Tibial artery (tissue), 4 donors: ENCODE measurements around the gene SIX2.
"Not testable (repeated sequence)": the region's sequence is repeated elsewhere in the genome, so short reads cannot be mapped to it uniquely, and the experiment has no call there.

ENCODE experiments used
- DNase-seq, 2 donors: peaks; one replicate each; pipeline ENCODE4 v3.0.0-alpha.2; 2019
- H3K27ac ChIP-seq, 2 donors: fragments of 200-600 bp; sonication (generic) in 1 of 2; 1 replicate in 1 of 2; 2 replicates in 1 of 2; pipeline ENCODE4 v1.5.1; 2018 to 2019; ENCODE audit warnings: mild to moderate bottlenecking in 1 of 2
- H3K27me3 ChIP-seq, 2 donors: fragments of 200-600 bp; sonication (generic) in 1 of 2; one replicate each; pipeline versions ENCODE4 v1.5.1 to v1.6.0; 2016 to 2019
- H3K36me3 ChIP-seq, 3 donors: fragments of 200-600 bp; sonication (generic) in 2 of 3; one replicate each; pipeline ENCODE4 v1.5.1; 2016 to 2019; ENCODE audit warnings: mild to moderate bottlenecking in 2 of 3
- H3K4me1 ChIP-seq, 4 donors: fragments of 200-600 bp; sonication (generic) in 2 of 4; 1 replicate in 3 of 4; 2 replicates in 1 of 4; pipeline ENCODE4 v1.5.1; 2016 to 2019
- H3K4me3 ChIP-seq, 2 donors: fragments of 200-600 bp; sonication (generic) in 1 of 2; 1 replicate in 1 of 2; 2 replicates in 1 of 2; pipeline ENCODE4 v1.5.1; 2018 to 2019; ENCODE audit warnings: mild to moderate bottlenecking in 2 of 2
- H3K9me3 ChIP-seq, 3 donors: fragments of 200-600 bp; sonication (generic) in 1 of 3; one replicate each; pipeline ENCODE4 v1.5.1; 2016 to 2019
- CTCF ChIP-seq, 2 experiments: fragments of 200-600 bp in 1 of 2; fragments of 450-650 bp in 1 of 2; IDR thresholded peaks; one replicate each; pipeline ENCODE4 v1.5.1; 2017 to 2019; ENCODE audit warnings: antibody characterized with exemption in 2 of 2, mild to moderate bottlenecking in 1 of 2, moderate library complexity in 1 of 2
- intact Hi-C: fragments of 100-400 bp; cut with DNase I; formaldehyde crosslinking; loops from one replicate; pipeline ENCODE4 v1.15.0; 2023; ENCODE audit warnings: low total_unique reads

SIX2 gene

GRCh38 chr2:45040786-45041185 is 31.5 kb upstream of the SIX2 start:
- Histone ChIP-seq H3K36me3 (no peaks in the 10 kb centered on the region), H3K27ac (no peak overlapping the region), H3K4me3 (no peak overlapping the region), H3K27me3 (peaks cover 0 to 3% of the 10 kb centered on the region in 2 donors), H3K9me3 (no peaks in the 10 kb centered on the region), H3K4me1 (no peaks in the 10 kb centered on the region)
- TF ChIP-seq CTCF (IDR thresholded peaks at IDR 0.05), result no peak
- intact Hi-C loops, result no loop called here
- no peak for DNase-seq

DNA sequence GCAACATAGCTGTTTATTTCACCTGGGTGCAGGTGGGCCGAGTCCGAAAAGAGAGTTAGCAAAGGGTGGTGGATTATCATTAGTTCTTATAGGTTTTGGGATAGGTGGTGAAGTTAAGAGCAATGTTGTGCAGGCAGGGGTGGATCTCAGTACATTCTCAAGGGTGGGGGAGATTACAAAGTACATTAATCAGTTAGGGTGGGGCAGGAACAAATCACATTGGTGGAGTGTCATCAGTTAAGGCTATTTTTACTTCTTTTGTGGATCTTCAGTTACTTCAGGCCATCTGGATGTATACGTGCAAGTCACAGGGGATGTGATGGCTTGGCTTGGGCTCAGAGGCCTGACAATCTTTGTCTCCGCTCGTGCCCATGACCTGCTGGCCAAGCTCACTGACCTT is 30.6 kb upstream of the SIX2 start:
- H3K9me3 ChIP-seq, H3K4me3 ChIP-seq, H3K4me1 ChIP-seq, H3K36me3 ChIP-seq, H3K27ac ChIP-seq, DNase-seq, H3K27me3 ChIP-seq, intact Hi-C loops: not testable (repeated sequence)

- H3K27me3 ChIP-seq, H3K36me3 ChIP-seq, H3K9me3 ChIP-seq, H3K27ac ChIP-seq, intact Hi-C loops, H3K4me1 ChIP-seq, H3K4me3 ChIP-seq, DNase-seq: not testable (repeated sequence)
Measured at GRCh38 chr2:45038861-45039260, 29.6 kb upstream of the SIX2 start.

DNA sequence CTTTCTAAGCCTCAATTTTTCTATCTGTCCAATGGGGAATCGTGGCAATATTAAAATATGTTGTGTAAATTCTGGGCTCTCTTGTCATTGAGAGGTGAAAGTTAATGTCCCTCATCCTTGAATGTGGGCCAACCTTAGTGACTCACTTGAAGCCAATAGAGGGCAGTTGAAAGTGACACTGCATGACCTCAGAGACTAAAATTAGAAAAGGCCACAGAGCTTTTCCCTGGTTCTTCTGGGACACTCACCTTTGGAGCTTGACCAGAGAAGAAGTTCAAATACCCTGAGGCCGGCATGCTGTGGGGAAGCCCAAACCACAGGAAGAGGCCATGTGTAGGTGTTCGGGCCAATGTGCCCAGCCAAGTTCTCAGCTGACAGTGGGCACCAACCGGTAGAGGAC is 24.1 kb upstream of the SIX2 start:
- Histone ChIP-seq H3K4me3 (no peak overlapping the region), H3K9me3 (no peaks in the 10 kb centered on the region)
- intact Hi-C loops, result no loop called here

DNA sequence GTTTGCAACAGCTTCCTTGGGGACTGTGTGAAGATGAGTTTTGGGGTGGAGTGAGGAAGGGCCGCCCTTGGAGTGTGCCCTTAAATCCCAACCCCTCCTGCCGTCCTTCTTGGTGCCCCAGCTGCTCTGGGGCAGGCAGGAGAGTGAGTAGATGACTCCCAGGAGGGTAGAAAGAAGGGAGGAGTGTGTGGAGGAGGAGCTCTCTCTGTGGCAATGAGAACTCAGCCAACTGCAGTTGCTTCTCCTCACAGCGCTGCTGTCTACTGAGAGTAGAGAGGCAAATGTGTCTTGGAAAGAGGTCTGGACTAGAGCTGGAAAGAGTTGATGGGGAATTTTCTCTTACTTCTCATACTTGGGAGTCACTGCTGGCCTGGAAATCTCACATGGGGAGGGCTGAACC is 21.8 kb upstream of the SIX2 start:
- no peaks in the 10 kb centered on the region for H3K36me3 ChIP-seq
- DNase-seq, result no peak
- no peaks in the 10 kb centered on the region for H3K4me1 ChIP-seq
- intact Hi-C loops, result no loop called here
- H3K27ac ChIP-seq, result no peak overlapping the region
- no peaks in the 10 kb centered on the region for H3K9me3 ChIP-seq
- no peak for TF ChIP-seq CTCF (IDR thresholded peaks at IDR 0.05)
- no peak overlapping the region for H3K4me3 ChIP-seq
- no peaks in the 10 kb centered on the region for H3K27me3 ChIP-seq

More for the DNA sequence above, 24.1 kb upstream of the SIX2 start:
- DNase-seq, result no peak
- Histone ChIP-seq H3K36me3 (no peaks in the 10 kb centered on the region), H3K4me1 (no peaks in the 10 kb centered on the region), H3K27ac (no peak overlapping the region), H3K27me3 (no peaks in the 10 kb centered on the region)
- no peak for TF ChIP-seq CTCF (IDR thresholded peaks at IDR 0.05)

- Histone ChIP-seq H3K4me3 (no peak overlapping the region), H3K9me3 (no peaks in the 10 kb centered on the region), H3K36me3 (no peaks in the 10 kb centered on the region), H3K4me1 (no peaks in the 10 kb centered on the region), H3K27me3 (no peaks in the 10 kb centered on the region), H3K27ac (no peak overlapping the region)
- intact Hi-C loops, result no loop called here
- DNase-seq, result no peak
- no peak for TF ChIP-seq CTCF (IDR thresholded peaks at IDR 0.05)
Measured at GRCh38 chr2:45030553-45030952, 21.3 kb upstream of the SIX2 start.

DNA sequence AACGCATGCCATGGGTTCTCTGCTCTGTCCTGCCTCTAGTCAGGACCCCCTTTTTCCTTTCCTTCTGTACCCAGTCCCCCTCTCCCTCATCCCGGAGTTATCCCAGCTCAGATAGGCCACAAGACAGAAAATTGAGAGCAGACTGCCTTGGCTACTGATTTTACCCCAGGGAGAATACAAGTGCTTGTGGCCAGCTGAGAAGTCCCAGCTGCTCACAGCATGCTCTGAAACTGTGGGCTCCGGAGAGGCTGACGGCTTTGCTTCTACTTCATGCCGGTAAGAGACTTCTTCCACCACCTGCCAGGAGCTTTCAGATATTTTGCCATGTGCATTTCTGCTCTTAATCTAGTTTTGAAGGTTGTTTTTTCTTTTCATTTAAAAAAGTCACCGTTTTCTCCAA is 20.0 kb upstream of the SIX2 start:
- intact Hi-C loops, result loop anchor here (10.0 kb wide), 1 partner anchor 466 kb away; no protein-coding TSS in a partner anchor
- Histone ChIP-seq H3K4me3 (no peak overlapping the region), H3K27me3 (no peaks in the 10 kb centered on the region), H3K4me1 (peaks cover 0 to 10% (median 5%) of the 10 kb centered on the region in 4 donors), H3K36me3 (no peaks in the 10 kb centered on the region), H3K27ac (no peak overlapping the region), H3K9me3 (no peaks in the 10 kb centered on the region)
- DNase-seq, result no peak
- TF ChIP-seq CTCF (IDR thresholded peaks at IDR 0.05), result no peak
